ENCODE results near the gene ARHGAP15.

DNA sequence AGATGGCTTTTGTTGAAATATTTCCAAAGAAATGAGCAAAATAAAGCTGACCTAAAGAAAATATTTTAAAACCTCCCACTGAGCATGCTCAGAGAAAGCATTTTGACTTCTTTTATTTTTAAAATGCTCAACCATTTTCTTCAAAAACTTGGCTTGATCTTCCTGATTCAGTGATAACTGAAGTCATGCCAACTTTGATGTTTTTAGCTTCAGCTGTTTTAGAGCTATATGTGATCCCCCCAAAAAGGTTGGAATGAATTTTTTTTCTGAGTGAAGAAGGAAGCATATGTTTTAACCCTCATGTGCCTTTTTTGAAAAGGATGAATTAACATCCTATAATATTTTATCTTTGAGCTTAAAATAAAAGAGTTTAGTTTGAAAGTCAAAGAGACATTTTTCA is 612.0 kb downstream of the ARHGAP15 start:
- TF ChIP-seq POLR2AphosphoS5 (IDR thresholded peaks at IDR 0.05): no peak
- TF ChIP-seq, protein P1, sequence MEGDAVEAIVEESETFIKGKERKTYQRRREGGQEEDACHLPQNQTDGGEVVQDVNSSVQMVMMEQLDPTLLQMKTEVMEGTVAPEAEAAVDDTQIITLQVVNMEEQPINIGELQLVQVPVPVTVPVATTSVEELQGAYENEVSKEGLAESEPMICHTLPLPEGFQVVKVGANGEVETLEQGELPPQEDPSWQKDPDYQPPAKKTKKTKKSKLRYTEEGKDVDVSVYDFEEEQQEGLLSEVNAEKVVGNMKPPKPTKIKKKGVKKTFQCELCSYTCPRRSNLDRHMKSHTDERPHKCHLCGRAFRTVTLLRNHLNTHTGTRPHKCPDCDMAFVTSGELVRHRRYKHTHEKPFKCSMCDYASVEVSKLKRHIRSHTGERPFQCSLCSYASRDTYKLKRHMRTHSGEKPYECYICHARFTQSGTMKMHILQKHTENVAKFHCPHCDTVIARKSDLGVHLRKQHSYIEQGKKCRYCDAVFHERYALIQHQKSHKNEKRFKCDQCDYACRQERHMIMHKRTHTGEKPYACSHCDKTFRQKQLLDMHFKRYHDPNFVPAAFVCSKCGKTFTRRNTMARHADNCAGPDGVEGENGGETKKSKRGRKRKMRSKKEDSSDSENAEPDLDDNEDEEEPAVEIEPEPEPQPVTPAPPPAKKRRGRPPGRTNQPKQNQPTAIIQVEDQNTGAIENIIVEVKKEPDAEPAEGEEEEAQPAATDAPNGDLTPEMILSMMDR (IDR thresholded peaks at IDR 0.05): no peak

Measured in suprapubic skin (tissue), 3 donors.